Right lobe of liver (tissue), 4 donors: ENCODE results near the gene HAUS6.

Experiments used
- POLR2A ChIP-seq: fragments of 450-650 bp; IDR thresholded peaks from one replicate; pipeline ENCODE4 v1.6.1; 2017; ENCODE audit warnings: antibody characterized with exemption, mild to moderate bottlenecking
- TF ChIP-seq, protein P1 (sequence below), 4 donors: fragments of 200-600 bp in 3 of 4; fragments of 450-650 bp in 1 of 4; IDR thresholded peaks; one replicate each; pipeline versions ENCODE4 v1.5.1 to v1.8.0; 2016 to 2022; ENCODE audit warnings: antibody characterized with exemption in 4 of 4, mild to moderate bottlenecking in 2 of 4
- donor health status: DM: no; HTN: no; CAD: no.
- donor health status: DM: no; HTN: no; CAD: no.
- donor health status: DM: no; HTN: yes; CAD: no.

- TF ChIP-seq, protein P1, sequence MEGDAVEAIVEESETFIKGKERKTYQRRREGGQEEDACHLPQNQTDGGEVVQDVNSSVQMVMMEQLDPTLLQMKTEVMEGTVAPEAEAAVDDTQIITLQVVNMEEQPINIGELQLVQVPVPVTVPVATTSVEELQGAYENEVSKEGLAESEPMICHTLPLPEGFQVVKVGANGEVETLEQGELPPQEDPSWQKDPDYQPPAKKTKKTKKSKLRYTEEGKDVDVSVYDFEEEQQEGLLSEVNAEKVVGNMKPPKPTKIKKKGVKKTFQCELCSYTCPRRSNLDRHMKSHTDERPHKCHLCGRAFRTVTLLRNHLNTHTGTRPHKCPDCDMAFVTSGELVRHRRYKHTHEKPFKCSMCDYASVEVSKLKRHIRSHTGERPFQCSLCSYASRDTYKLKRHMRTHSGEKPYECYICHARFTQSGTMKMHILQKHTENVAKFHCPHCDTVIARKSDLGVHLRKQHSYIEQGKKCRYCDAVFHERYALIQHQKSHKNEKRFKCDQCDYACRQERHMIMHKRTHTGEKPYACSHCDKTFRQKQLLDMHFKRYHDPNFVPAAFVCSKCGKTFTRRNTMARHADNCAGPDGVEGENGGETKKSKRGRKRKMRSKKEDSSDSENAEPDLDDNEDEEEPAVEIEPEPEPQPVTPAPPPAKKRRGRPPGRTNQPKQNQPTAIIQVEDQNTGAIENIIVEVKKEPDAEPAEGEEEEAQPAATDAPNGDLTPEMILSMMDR (IDR thresholded peaks at IDR 0.05), result no peak
- TF ChIP-seq POLR2A, result no peak
Observed at GRCh38 chr9:19027825-19028224, 74.9 kb downstream of the HAUS6 start.
